Mucosa of rectum (tissue), 2 donors: ENCODE results near the gene MLLT6.

Experiments
- H3K27ac ChIP-seq, 2 donors: one replicate each; pipeline ENCODE4 v1.7.0; 2013; ENCODE audit warnings: inconsistent platforms in 2 of 2, low read depth in 2 of 2, low read length in 2 of 2
- H3K27me3 ChIP-seq, 2 donors: one replicate each; pipeline ENCODE4 v1.7.0; 2013; ENCODE audit warnings: low read length in 2 of 2; ENCODE audit not compliant: control insufficient read depth in 2 of 2, insufficient read depth in 2 of 2
- H3K36me3 ChIP-seq, 2 donors: one replicate each; pipeline ENCODE4 v1.7.0; 2013; ENCODE audit warnings: low read length in 2 of 2; ENCODE audit not compliant: control insufficient read depth in 2 of 2, insufficient read depth in 2 of 2
- H3K4me1 ChIP-seq, 2 donors: one replicate each; pipeline ENCODE4 v1.7.0; 2013; ENCODE audit warnings: low read length in 2 of 2, mild to moderate bottlenecking in 1 of 2; ENCODE audit not compliant: control insufficient read depth in 2 of 2, insufficient read depth in 2 of 2
- H3K4me3 ChIP-seq, 2 donors: one replicate each; pipeline ENCODE4 v1.7.0; 2013; ENCODE audit warnings: low read length in 2 of 2
- H3K9ac ChIP-seq, 2 donors: one replicate each; pipeline ENCODE4 v1.7.0; 2013; ENCODE audit warnings: low read length in 2 of 2, low read depth in 1 of 2, mild to moderate bottlenecking in 1 of 2
- H3K9me3 ChIP-seq, 2 donors: one replicate each; pipeline ENCODE4 v1.7.0; 2013; ENCODE audit warnings: low read length in 2 of 2; ENCODE audit not compliant: control insufficient read depth in 2 of 2
- donor health status: healthy.
- donor health status: Normal muscosa, but diverticular disease.

The MLLT6 gene

GRCh38 chr17:38743556-38744171 lies 38.6 kb downstream of the MLLT6 start:
- H3K27me3 ChIP-seq: no peaks in the 10 kb centered on the region
- no peak overlapping the region for H3K27ac ChIP-seq
- peaks cover 49 to 57% of the 10 kb centered on the region in 2 donors for H3K4me1 ChIP-seq

DNA sequence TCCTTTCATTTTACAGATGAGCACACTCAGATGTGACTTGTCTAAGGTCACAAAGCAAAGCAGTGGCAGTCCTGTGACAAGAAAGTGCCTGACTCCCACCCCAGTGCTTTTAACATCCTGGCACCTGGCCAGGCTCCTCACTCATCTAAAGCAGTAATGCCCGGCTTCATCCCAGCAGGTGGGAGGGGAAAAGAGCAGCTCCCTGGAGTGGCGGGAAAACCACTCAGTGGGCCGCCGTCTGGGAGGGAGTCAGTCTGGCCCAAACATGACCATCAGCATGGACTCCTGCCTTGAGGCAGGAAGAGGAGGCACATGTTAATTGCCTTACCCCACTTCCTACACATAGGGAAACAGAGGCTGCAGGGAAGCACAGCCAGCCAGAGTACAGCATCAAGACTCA lies 40.5 kb downstream of the MLLT6 start:
- Histone ChIP-seq H3K36me3 (no peaks in the 10 kb centered on the region), H3K27ac (no peak overlapping the region), H3K9me3 (no peaks in the 10 kb centered on the region), H3K27me3 (no peaks in the 10 kb centered on the region), H3K4me3 (no peak overlapping the region), H3K9ac (no peak overlapping the region), H3K4me1 (peaks cover 57 to 59% of the 10 kb centered on the region in 2 donors)

More at GRCh38 chr17:38743556-38744171, 38.6 kb downstream of the MLLT6 start:
- H3K9me3 ChIP-seq: no peaks in the 10 kb centered on the region
- H3K36me3 ChIP-seq: peaks cover 0 to 4% of the 10 kb centered on the region in 2 donors
- H3K4me3 ChIP-seq: no peak overlapping the region
- H3K9ac ChIP-seq: no peak overlapping the region

DNA sequence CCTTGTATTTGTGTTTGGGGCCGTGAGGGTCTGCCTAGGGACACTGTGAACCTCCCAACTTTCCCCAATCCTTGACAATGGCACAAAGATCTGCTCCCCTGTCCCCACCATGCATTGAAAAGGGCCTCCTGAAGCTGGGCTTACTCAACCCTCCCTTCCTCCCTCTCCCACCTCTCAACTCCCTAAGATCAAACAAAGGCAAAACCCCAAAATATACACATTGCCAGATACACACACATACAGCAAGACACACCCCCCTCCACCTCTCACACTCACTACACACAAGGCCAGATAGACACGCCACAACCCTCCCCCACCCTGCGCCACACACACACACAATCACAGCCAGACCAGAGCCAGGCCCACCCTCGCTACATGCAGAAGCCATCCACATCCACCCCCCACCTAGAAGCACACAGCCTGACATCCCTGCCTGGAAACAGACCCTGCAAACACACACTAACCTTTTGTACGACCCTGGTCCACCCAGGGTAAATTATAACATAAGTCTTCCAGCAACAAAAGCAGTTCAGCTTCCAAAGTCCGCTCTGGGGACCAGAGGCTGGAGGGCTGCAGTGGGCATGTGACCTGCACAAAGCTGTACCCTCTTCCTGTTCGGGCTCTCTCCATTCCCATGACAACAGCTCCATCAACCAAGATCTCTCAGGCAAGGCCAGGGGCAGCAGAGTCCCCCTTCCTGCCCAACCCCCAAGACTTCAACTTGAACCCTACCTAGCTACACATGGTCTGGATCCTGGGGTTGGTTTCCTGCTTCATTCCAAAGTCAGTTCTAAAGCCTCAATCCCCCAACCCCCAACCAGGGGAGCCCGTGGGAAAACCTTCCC lies 41.2 kb downstream of the MLLT6 start:
- Histone ChIP-seq H3K9ac (peak overlapping the region in 1 of 2 donors; percentile 19), H3K9me3 (no peaks in the 10 kb centered on the region), H3K27me3 (no peaks in the 10 kb centered on the region), H3K27ac (no peak overlapping the region), H3K4me3 (peak overlapping the region; percentile 39 to 81), H3K4me1 (peaks cover 63% of the 10 kb centered on the region in 2 donors), H3K36me3 (no peaks in the 10 kb centered on the region)

DNA sequence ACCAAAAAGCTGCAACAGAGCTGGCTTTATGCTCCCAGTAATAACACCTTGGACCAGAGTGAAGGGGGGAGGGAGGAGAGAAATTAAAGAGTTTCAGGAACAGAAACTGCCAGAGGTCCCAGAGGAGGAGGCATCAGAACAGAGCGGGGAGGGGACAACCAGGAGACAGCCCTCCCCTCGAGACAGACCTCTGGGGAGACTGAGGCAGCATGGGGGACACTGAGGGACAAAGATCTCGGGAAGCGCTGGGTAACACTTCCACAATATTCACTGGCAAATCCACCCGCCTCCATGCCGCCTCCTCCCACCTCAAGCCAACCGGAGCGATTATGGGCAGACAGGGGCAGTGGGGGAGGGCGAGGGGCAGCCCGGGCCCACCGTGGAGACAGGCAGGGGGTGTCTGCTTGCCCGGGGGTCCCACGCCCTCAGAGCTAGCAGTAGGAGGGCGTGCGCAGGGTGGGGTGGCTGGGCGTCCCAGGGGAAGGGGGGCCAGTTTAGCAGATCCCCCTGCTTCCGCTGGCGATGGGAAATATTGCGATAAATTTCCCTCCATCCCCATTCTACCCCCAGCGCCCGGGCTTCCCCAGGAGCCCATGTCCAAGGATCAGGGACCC lies 41.9 kb downstream of the MLLT6 start:
- Histone ChIP-seq H3K4me3 (peak overlapping the region; percentile 39 to 81), H3K4me1 (peaks cover 59% of the 10 kb centered on the region in 2 donors), H3K9me3 (no peaks in the 10 kb centered on the region), H3K27me3 (no peaks in the 10 kb centered on the region), H3K27ac (peak overlapping the region in 1 of 2 donors; percentile 52), H3K9ac (peak overlapping the region in 1 of 2 donors; percentile 83), H3K36me3 (no peaks in the 10 kb centered on the region)

DNA sequence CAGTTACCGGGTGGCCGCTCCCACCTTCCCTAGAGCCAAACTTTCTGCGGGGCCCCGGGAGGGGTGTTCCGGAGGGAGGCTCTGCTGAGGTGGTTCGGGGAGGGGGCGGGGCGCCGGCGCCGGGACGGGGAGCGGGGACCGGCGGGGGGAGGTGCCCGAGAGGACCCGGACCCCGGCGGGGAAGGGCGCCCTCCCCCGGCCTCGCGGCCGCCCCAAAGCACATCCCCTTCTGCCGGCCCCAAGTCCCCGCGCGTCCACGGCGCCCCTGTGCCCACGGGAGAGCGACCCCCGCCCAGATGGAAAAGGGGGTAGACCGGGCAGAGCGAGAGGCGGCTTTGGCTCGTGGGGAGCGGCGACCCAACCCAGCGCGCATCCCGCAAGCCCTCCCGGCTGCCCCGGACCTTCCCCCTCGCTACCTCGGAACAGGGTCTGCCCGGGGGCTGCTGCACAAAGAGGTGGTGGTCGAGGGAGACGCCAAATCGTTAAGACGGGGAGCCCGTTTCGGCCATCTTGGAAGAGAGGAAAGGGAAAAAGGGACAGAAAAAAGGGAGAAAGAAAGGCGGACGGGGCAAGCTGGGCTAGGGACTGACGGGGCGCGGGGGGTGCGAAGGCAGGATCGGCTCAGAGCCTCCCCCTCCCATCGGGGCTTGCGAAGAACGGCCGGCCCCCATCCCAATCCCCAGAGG lies 42.5 kb downstream of the MLLT6 start:
- peaks cover 54 to 56% of the 10 kb centered on the region in 2 donors for H3K4me1 ChIP-seq

DNA sequence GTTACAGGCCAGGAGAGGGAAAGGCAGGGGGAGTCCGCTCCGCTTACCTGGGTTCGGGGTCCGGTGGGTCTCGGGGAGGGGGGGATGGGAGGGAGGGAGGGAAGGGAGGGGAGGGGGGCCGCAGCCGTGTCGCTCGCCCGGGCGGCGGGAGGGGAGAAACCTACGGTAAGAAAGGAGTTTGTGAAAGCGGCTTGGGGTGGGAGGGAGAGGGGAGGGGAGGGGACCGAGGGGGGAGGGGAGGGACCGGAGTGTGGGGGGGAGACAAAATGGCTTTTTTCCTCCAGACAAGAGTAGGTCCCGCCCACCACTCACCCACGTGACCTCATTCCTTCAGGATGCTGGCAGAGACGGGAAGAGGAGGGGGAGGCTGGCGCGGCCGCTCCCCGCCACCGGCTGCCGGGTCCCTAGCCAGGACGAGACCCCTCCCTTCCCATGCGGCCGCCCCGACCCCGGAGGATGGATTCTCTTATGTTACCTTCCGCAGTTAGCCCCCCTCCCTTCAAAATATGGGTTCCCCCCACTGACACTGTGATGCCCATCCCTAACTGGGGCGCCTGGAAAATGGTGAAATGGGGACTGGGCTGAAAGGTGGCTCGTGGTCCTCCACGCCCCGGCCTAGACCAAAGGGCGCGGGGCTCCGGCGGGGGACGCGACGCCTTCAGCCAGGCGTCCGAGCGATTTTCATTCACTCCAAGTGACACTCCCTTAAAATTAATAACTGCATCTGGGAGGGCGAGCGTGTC lies 43.2 kb downstream of the MLLT6 start, which contains the start of gene PCGF2:
Gene PCGF2, minus strand, starts transcription at position 188 of the 743 bp plus-strand sequence. CDS start 7,934 bp downstream, outside the sequence.
- Histone ChIP-seq H3K9me3 (no peaks in the 10 kb centered on the region), H3K27ac (peak within 1 kb of the TSS; percentile 84 to 89), H3K27me3 (no peaks in the 10 kb centered on the region), H3K9ac (peak within 1 kb of the TSS; percentile 68 to 83), H3K4me1 (peaks cover 51 to 53% of the 10 kb centered on the region in 2 donors), H3K4me3 (peak within 1 kb of the TSS; percentile 83 to 99), H3K36me3 (no peaks in the 10 kb centered on the region)

More for the DNA sequence above, 42.5 kb downstream of the MLLT6 start:
- H3K9ac ChIP-seq: peak overlapping the region; percentile 68 to 83
- H3K4me3 ChIP-seq: peak overlapping the region; percentile 80 to 81
- no peaks in the 10 kb centered on the region for H3K9me3 ChIP-seq
- peak overlapping the region; percentile 41 to 52 for H3K27ac ChIP-seq
- no peaks in the 10 kb centered on the region for H3K27me3 ChIP-seq
- no peaks in the 10 kb centered on the region for H3K36me3 ChIP-seq

GRCh38 chr17:38748892-38749222 lies 43.8 kb downstream of the MLLT6 start:
- peaks cover 50 to 55% of the 10 kb centered on the region in 2 donors for H3K4me1 ChIP-seq
- no peaks in the 10 kb centered on the region for H3K9me3 ChIP-seq
- peak overlapping the region; percentile 61 to 76 for H3K9ac ChIP-seq
- no peaks in the 10 kb centered on the region for H3K27me3 ChIP-seq
- H3K36me3 ChIP-seq: no peaks in the 10 kb centered on the region
- H3K27ac ChIP-seq: peak overlapping the region; percentile 84 to 89
- peak overlapping the region; percentile 83 to 99 for H3K4me3 ChIP-seq

DNA sequence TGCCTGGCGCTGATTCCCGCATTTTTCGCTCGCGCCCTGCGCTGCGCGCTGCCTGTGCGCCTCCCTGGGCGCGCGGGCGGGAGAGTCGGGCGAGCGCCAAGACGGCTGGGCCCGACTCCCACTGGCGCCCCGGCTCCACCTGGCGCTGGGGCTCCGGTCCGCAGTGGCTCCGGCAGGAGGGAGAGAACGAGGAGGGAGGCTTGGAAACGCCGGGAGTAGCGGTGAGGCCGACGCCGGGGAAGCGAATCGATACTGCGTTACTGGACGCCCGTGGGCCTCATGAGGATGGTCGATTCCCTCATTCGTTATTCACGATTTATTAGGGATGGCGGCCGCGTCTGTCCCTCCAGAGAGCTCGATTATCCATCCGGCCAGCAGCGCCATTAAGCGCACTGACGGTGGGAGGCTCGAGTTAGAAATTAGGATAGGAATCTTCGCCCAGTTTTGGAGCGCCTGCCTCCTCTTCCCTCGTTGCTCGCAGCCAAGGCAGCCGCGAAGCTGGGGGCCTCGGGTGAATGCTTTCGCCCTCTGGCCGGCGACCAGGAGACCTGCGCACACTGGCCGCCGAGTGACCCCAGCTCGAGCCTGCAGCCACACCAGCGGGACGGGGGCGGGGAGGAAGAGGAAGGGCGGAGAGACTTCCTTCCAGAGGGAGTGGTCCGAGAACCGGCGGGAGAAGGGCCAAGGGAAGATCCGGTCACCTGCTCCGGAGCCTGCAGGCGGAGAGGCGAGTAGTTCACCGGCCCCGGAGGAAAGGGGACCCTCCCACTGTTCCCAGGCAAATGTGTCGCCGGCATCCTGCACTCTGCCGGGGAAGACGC lies 44.4 kb downstream of the MLLT6 start:
- H3K36me3 ChIP-seq: peaks cover under 1% of the 10 kb centered on the region in 2 donors
- H3K4me3 ChIP-seq: peak overlapping the region; percentile 83 to 99
- peak overlapping the region; percentile 84 to 89 for H3K27ac ChIP-seq
- H3K4me1 ChIP-seq: peaks cover 49 to 56% of the 10 kb centered on the region in 2 donors
- H3K27me3 ChIP-seq: no peaks in the 10 kb centered on the region
- peak overlapping the region; percentile 61 to 76 for H3K9ac ChIP-seq
- no peaks in the 10 kb centered on the region for H3K9me3 ChIP-seq

DNA sequence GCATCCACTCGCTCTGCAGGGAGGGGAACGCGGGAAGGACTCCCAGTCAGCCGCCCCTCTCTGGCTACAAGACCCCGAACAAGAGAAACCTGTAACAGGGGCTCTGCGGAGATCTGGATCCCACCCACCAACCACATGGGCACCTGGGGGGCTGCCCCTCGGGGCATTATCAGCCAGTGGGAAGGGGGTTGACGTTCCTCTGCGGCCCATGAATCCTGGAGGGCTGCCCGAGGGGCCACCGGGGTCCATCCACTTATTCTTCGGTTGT lies 44.9 kb downstream of the MLLT6 start:
- H3K27me3 ChIP-seq: no peaks in the 10 kb centered on the region
- peak overlapping the region; percentile 60 to 76 for H3K9ac ChIP-seq
- peak overlapping the region; percentile 84 to 89 for H3K27ac ChIP-seq
- no peaks in the 10 kb centered on the region for H3K9me3 ChIP-seq
- peak overlapping the region; percentile 83 to 99 for H3K4me3 ChIP-seq
- H3K36me3 ChIP-seq: peaks cover 4 to 5% of the 10 kb centered on the region in 2 donors
- peaks cover 49 to 56% of the 10 kb centered on the region in 2 donors for H3K4me1 ChIP-seq
